ENCODE measurements around the gene SNF8.
A peak's percentile ranks its signal among the peaks of the same experiment; 100 is the strongest.

SNF8 gene

DNA sequence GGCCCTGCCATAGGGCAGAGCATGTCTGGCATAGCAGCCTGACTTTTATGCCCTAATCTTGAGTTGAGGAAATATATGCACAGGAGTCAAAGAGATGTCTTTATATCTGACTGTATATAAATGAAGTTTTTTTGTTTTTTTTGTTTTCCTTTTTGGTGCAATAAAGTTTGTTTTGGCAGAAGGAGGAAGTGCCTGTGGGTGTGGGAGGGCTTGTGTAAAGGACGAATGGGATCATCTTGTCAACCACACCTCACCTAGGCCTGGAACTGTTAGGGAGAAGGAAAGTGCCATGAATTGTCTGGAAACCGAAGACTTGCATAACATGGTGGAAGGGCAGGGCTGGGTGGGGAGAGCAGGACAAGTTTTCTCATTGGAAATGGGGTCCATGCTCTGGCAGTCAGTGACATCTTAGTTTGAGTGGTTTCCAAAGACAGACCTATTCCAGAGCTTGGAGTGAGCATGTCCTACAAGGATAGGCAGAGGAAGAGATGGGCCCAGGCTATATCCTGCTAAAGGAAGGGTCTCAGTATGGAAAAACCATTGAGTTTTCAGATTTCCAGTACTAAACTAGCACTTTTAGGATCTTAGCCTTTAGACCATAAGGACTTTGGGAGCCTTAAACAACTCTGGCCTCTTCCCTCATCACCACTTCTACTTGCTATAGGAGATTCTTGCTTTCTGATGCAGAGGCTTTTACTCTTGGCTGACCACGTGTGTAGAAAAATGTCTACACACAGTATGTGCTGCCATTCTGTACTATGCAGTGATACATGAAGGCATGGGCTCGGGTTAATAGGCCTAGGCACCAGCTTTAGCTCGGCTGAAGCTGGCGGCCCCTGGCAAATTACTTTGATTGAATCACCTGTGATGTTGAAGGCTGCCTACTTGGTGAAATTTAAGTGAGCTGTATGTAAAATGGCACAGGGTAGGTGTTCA lies 15.5 kb downstream of the SNF8 start:
- TF ChIP-seq TAF1 (IDR thresholded peaks at IDR 0.05; ENCODE audit: borderline replicate concordance, low read depth, low read length), result no peak
- TF ChIP-seq POLR2A (IDR thresholded peaks at IDR 0.05; ENCODE audit: low read depth, low read length), result peak; percentile 23; the same call in 1 of the 2 replicates
- peak; percentile 64; the same call in 1 of the 2 replicates for TF ChIP-seq POLR2AphosphoS5 (IDR thresholded peaks at IDR 0.05; ENCODE audit: low read depth, low read length)
- FAIRE-seq (no peak), DNase-seq (ENCODE audit: insufficient read length) (no peak)

DNA sequence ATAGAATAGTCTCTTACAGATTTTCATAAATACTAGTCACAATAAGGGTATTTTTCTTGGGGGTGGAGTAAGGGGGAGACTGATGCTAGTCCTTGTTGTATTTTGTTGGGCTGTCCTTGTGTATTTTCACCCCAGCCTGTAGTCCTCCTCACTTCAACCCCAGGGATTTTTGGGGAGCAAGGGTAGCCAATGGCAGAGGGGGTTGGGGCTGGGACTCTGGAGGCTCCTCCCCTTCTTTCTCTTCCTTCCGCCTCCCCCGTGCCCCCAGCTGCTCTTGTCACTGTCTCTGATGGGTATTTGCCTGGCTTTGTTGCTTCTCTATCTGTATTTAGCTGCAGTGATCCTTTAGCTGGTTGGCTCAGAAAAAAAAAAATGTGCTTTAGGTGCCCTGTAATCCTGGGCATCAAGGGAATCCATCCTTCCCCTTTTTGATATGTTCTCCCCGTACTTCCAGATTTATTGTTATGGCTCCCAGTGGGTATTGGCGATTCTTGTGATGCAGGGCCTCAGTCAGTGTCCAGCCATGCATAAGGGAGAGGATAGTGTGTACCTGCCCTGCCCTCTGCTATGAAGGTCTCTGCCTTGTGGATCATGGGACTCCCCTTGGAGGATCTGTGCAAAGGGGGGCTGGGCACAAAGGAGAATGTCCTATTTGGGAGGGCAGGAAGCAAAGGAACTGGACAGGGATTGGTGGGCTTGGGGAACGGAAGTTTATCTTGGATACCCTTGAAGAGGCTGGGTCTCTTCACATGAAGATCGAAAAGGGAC lies 16.5 kb downstream of the SNF8 start:
- no peak for DNase-seq (ENCODE audit: insufficient read length)
- no peak for FAIRE-seq
- TF ChIP-seq TAF1 (IDR thresholded peaks at IDR 0.05; ENCODE audit: borderline replicate concordance, low read depth, low read length) (no peak), POLR2AphosphoS5 (IDR thresholded peaks at IDR 0.05; ENCODE audit: low read depth, low read length) (peak; percentile 16; the same call in 1 of the 2 replicates), POLR2A (IDR thresholded peaks at IDR 0.05; ENCODE audit: low read depth, low read length) (no peak)

DNA sequence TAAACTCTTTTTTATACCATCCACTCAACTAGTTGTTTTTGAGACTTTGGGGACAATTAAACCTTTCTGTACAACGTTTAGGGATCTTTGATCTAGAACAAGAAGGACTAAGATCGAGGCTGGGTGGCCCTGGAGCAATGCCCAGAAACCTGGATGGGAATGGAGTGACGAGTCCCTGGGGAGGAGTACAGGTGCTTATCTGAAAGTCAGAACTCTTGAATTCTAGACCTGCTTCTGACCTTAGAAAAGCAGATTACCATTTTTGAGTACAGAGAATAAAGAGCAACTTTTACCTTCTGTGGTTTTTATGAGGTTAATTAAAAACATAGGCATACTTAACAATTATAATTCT lies 18.7 kb downstream of the SNF8 start:
- DNase-seq (ENCODE audit: insufficient read length) (no peak), FAIRE-seq (no peak)
- TF ChIP-seq POLR2A (IDR thresholded peaks at IDR 0.05; ENCODE audit: low read depth, low read length) (no peak), POLR2AphosphoS5 (IDR thresholded peaks at IDR 0.05; ENCODE audit: low read depth, low read length) (no peak), TAF1 (IDR thresholded peaks at IDR 0.05; ENCODE audit: borderline replicate concordance, low read depth, low read length) (no peak)

DNA sequence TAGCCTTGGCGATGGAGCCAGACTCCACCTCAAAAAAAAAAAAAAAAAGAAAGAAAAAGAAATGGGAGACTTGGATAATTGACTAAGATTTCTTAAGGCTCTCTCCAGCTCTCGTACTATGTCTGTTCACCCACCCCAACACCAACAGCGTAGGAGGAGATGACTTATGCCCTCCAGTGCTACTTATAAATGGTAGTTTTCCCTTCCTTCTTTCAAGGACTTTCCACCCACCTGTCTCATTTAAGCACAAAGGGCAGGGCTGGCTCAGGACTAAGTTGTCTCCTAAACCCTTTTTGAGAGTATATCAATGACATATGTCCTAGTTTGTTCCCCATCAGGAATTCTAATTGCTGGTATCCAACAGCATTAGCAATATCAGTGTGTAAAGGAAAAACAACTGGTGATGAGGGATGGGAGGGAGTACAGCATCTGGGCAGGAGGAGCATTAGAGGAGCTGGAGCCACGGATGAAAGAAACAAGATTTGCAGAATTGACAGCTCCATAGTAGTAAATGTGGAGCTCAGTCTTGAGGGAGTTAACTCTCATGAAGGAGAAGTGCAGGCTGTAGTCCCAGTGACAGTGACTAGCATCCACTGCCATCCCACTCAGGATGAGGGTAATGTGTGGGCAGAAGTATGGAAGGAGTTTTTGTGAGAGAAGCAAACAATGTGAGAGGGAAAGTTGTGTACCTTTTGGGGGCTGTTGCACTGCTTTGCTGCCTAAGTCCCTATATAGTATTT lies 19.2 kb downstream of the SNF8 start:
- no peak for TF ChIP-seq TAF1 (IDR thresholded peaks at IDR 0.05; ENCODE audit: borderline replicate concordance, low read depth, low read length)
- no peak for TF ChIP-seq POLR2AphosphoS5 (IDR thresholded peaks at IDR 0.05; ENCODE audit: low read depth, low read length)
- no peak for TF ChIP-seq POLR2A (IDR thresholded peaks at IDR 0.05; ENCODE audit: low read depth, low read length)
- FAIRE-seq (no peak), DNase-seq (ENCODE audit: insufficient read length) (no peak)

DNA sequence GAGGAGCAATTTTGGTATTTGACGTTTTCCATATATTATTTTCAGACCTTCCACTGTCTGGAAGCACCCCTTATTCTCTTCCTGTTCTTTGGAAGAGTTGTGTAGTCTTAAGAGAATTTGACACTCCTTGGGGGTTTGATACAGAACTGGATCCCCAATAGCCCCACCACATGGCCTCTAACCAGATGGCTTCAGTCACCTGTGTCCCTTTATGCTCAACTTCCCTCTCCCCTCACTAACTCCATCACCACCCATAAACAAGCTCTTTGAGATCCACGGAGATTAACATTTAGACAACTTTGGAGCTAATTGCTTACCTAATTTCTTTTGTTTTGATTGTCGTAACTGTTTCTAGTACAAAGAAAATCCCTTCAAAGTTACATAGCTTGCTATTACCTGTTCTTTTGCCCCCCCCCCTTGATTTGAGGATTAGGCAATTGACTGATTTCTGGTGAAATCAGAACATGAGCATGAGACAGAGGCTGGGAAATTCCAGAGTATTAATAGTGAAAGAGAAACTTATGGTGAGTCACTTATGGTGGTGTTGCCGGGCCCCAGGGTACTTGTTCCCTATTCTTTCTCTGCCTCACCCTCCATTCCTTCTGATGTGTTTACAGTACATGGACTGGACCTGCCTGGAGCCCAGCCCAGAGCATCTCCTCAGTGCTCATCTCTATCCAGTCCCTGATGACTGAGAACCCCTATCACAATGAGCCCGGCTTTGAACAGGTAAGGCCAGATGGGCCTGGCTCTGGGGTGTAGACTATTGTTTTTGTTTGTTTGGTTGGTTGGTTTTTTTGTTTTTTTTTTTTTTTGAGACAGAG lies 29.0 kb downstream of the SNF8 start:
- TF ChIP-seq POLR2A (IDR thresholded peaks at IDR 0.05; ENCODE audit: low read depth, low read length) (no peak), POLR2AphosphoS5 (IDR thresholded peaks at IDR 0.05; ENCODE audit: low read depth, low read length) (no peak), TAF1 (IDR thresholded peaks at IDR 0.05; ENCODE audit: borderline replicate concordance, low read depth, low read length) (no peak)
- FAIRE-seq (peak; percentile 48), DNase-seq (ENCODE audit: insufficient read length) (peak; percentile 34)

DNA sequence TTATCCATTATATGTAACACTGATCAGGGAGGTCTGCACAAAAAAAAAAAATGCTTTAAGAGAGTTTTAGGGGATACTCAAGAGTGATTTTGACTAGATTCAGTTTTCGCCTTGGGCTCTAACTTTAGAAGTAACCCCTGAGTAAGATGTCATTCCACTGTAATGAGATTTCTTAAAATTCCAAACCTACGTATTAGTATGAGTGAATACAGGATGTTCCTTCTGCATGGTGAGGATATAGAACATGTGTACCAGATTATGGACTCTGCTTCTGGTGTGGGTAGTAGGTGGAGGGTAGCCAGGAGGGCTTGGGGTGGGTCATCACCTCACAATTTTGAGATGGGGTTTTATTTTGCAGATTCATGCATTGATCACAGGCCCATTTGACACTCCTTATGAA lies 32.2 kb downstream of the SNF8 start:
- FAIRE-seq (no peak), DNase-seq (ENCODE audit: insufficient read length) (no peak)
- TF ChIP-seq TAF1 (IDR thresholded peaks at IDR 0.05; ENCODE audit: borderline replicate concordance, low read depth, low read length) (no peak), POLR2A (IDR thresholded peaks at IDR 0.05; ENCODE audit: low read depth, low read length) (no peak), POLR2AphosphoS5 (IDR thresholded peaks at IDR 0.05; ENCODE audit: low read depth, low read length) (no peak)

DNA sequence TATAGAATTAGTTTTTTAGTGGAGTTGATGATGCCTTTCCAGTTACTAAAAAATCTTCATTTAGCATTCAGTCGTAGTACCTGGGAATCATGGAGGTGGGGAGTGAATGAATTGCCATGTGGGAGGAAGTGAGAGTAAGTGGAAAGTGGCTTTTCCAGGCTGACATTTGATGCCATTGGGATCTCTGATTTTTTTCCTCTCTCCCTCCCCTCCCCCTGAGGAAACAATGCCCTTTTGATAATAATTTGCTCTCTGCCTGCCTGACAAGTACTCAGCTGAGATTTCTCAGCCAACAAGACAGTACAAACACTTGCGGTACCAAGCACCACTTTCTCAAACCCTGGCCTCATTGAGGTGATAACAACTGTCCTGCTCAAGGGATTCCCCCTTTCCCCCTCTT lies 34.3 kb downstream of the SNF8 start:
- FAIRE-seq (no peak), DNase-seq (ENCODE audit: insufficient read length) (no peak)
- TF ChIP-seq TAF1 (IDR thresholded peaks at IDR 0.05; ENCODE audit: borderline replicate concordance, low read depth, low read length), result no peak
- TF ChIP-seq POLR2AphosphoS5 (IDR thresholded peaks at IDR 0.05; ENCODE audit: low read depth, low read length), result no peak
- TF ChIP-seq POLR2A (IDR thresholded peaks at IDR 0.05; ENCODE audit: low read depth, low read length), result no peak

DNA sequence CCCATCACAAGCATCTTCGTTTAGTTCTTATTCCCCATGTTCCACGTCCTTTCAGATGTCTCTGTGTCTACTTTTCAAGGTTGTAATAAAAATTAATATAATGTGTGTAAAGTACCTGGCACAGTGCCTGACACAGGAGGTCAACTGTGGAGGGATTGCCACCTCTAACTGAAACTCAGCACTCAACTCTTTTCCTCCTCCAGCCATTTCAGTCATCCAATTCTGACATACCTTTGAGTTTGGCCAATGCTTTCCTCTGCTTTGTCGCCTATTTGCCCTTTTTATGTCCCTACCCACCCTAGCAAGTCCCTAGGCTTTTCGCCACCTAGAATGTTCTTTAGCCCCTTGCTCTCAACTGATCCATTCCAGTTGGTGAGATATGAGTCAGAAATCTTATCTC lies 34.9 kb downstream of the SNF8 start:
- peak; percentile 77 for FAIRE-seq
- no peak for DNase-seq (ENCODE audit: insufficient read length)
- peak; percentile 43; the same call in 1 of the 2 replicates for TF ChIP-seq POLR2A (IDR thresholded peaks at IDR 0.05; ENCODE audit: low read depth, low read length)
- no peak; the same call in 1 of the 2 replicates for TF ChIP-seq POLR2AphosphoS5 (IDR thresholded peaks at IDR 0.05; ENCODE audit: low read depth, low read length)

DNA sequence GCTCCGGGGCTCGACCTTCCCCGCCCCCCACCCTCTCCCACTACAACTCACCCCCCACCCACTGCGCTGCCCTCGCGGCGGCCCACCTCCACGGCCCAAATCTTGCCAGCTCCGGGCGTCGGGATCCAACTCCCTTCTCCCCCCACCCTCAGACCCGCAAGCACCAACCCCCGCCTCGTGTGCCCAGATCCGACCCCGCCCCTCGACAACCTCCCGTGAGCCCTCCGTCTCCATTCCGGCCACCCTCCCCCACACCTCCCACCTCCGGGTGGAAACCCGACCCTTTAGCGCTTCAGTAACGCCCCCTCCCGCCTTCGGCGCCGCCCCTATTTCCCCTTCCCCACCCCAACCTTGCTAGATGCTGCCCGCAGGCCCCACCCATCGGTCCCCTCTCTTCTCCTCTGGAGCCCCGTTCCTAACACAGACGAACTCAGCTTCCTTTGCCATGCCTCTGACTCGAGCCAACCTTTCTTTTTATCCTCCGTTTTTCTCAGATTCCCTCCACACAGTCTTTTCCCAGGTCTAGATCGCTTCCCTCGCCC lies 35.7 kb downstream of the SNF8 start:
- FAIRE-seq (peak; percentile 83), DNase-seq (ENCODE audit: insufficient read length) (peak; percentile 69)
- TF ChIP-seq TAF1 (IDR thresholded peaks at IDR 0.05; ENCODE audit: borderline replicate concordance, low read depth, low read length), result no peak
- no peak; the same call in 1 of the 2 replicates for TF ChIP-seq POLR2A (IDR thresholded peaks at IDR 0.05; ENCODE audit: low read depth, low read length)
- no peak for TF ChIP-seq POLR2AphosphoS5 (IDR thresholded peaks at IDR 0.05; ENCODE audit: low read depth, low read length)

Measured in GM12892 (cell line).